Smooth muscle cell (in vitro differentiated cells): ENCODE results near the gene SH3RF3. TPM values are rescaled to one million over a fixed set of nuclear protein-coding genes. Genes with fewer than 3 reads are reported as not detected.

Source experiments
- DNase-seq: peaks from one replicate; lab custom pipeline; 2025; ENCODE audit not compliant: unreplicated experiment; lab: John Stamatoyannopoulos, UW
- H2AFZ ChIP-seq: fragments of 200-600 bp; sonication (generic); 2 replicates; pipeline ENCODE4 v1.6.0; 2016; ENCODE audit warnings: antibody characterized with exemption, low read depth, mild to moderate bottlenecking
- H3F3A ChIP-seq: fragments of 200-600 bp; sonication (generic); 2 replicates; pipeline ENCODE4 v1.6.0; 2017; ENCODE audit warnings: antibody characterized with exemption, low read depth
- H3K27ac ChIP-seq: fragments of 200-600 bp; sonication (generic); 2 replicates; pipeline ENCODE4 v1.5.1; 2016; ENCODE audit warnings: low read depth, mild to moderate bottlenecking
- H3K27me3 ChIP-seq: fragments of 200-600 bp; sonication (generic); 2 replicates; pipeline ENCODE4 v1.6.1; 2016; ENCODE audit warnings: low read depth, mild to moderate bottlenecking
- H3K36me3 ChIP-seq: fragments of 200-600 bp; sonication (generic); 2 replicates; pipeline ENCODE4 v1.5.1; 2016; ENCODE audit warnings: low read depth
- H3K4me1 ChIP-seq: fragments of 200-600 bp; sonication (generic); 2 replicates; pipeline ENCODE4 v1.5.1; 2016; ENCODE audit warnings: low read depth
- H3K4me2 ChIP-seq: fragments of 200-600 bp; sonication (generic); 2 replicates; pipeline ENCODE4 v1.6.0; 2016; ENCODE audit warnings: mild to moderate bottlenecking
- H3K4me3 ChIP-seq: fragments of 200-600 bp; sonication (generic); 2 replicates; pipeline ENCODE4 v1.5.1; 2016; ENCODE audit warnings: mild to moderate bottlenecking
- H3K79me2 ChIP-seq: fragments of 200-600 bp; sonication (generic); 2 replicates; pipeline ENCODE4 v1.6.0; 2016; ENCODE audit warnings: low read depth, mild to moderate bottlenecking
- H3K9ac ChIP-seq: fragments of 200-600 bp; sonication (generic); 2 replicates; pipeline ENCODE4 v1.6.0; 2016; ENCODE audit warnings: low read depth
- H3K9me3 ChIP-seq: fragments of 200-600 bp; sonication (generic); replicated peaks from 2 replicates; pipeline ENCODE4 v1.5.1; 2016; ENCODE audit warnings: low read depth
- H4K20me1 ChIP-seq: fragments of 200-600 bp; sonication (generic); 2 replicates; pipeline ENCODE4 v1.6.0; 2016; ENCODE audit warnings: low read depth
- CTCF ChIP-seq: fragments of 200-600 bp; sonication (generic); IDR thresholded peaks from 2 replicates; pipeline ENCODE4 v1.5.1; 2017; ENCODE audit warnings: borderline replicate concordance, mild to moderate bottlenecking, antibody characterized with exemption; ENCODE audit not compliant: insufficient read depth, poor library complexity, severe bottlenecking
- WGBS: methylation state at CpG from one replicate; pipeline ENCODE4 v1.1.7; 2016; ENCODE audit warnings: low lambda C conversion rate; 5-methylcytosine and 5-hydroxymethylcytosine counted together
- polyA plus RNA-seq: library from polyadenylated mRNA; unstranded; fragments of >200 nt; fragmentation: Nextera tagmentation; extraction: Ambion mirVana; gene quantifications from 2 replicates; pipeline ENCODE4 v1.2.1, GENCODE V29; 2016
- total RNA-seq: library from RNA; depleted of rRNA; stranded (reverse); fragments of >200 nt; gene quantifications from 2 replicates; pipeline ENCODE4 v1.2.3, GENCODE V29; 2014

SH3RF3 gene
- total and polyA plus RNA-seq, 2 experiments from 2014 or later: 6.6 to 11.8 TPM

DNA sequence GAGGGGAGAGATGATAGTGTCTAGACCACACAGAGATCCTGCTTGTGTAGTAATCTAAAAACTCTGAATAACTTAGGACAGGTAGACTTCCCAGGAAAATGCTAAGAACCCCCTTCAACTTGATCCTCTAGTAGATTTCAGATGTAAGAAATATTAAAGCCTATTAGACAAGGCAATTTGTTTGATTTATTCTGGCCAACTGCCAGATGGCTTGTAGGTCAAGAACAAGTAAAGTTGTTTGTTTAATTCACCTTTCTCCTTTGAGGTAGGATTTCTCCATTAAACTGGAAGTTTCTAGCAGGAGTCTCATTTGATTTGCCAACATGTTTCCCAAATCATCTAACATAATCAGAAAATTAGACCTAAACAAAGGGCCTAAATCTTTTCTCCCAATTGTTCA lies 48.6 kb downstream of the SH3RF3 start:
- no peaks in the 10 kb centered on the region for H3K27me3 ChIP-seq
- no peak for DNase-seq
- H2AFZ ChIP-seq: no peak overlapping the region
- TF ChIP-seq CTCF: no peak
- no peak overlapping the region for H3K4me3 ChIP-seq
- H3K36me3 ChIP-seq: no peaks in the 10 kb centered on the region
- H4K20me1 ChIP-seq: no peaks in the 10 kb centered on the region
- no peak overlapping the region for H3K27ac ChIP-seq
- H3K4me1 ChIP-seq: peaks cover 21% of the 10 kb centered on the region
- peaks cover 17% of the 10 kb centered on the region for H3F3A ChIP-seq
- peaks cover 64% of the 10 kb centered on the region for H3K79me2 ChIP-seq
- H3K9me3 ChIP-seq: no peaks in the 10 kb centered on the region
- H3K9ac ChIP-seq: no peak overlapping the region
- H3K4me2 ChIP-seq: no peak overlapping the region

DNA sequence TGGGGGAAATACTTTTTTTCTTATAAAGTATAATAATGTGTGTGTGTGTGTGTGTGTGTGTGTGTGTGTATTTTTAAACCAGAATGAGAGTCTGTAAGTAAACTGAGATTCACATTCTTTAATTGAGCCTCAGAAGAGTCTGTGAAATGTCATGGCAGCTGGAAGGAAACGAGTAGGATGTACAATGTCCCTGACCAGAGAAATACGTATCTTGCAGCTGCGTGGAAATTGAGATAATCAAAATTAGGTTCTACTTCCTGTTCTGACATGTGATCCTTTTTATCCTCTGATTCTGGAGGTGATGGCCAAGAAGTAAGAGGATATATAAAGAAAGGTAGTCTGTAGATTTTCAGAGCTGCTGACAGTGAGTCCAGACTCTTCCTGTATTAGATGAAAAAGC lies 50.0 kb downstream of the SH3RF3 start:
- H3K36me3 ChIP-seq: no peaks in the 10 kb centered on the region
- H4K20me1 ChIP-seq: no peaks in the 10 kb centered on the region
- peak overlapping the region; percentile 10 for H3K27ac ChIP-seq
- no peak for TF ChIP-seq CTCF
- DNase-seq: no peak
- H3K9me3 ChIP-seq: no peaks in the 10 kb centered on the region
- no peaks in the 10 kb centered on the region for H3K27me3 ChIP-seq
- H2AFZ ChIP-seq: no peak overlapping the region
- peaks cover 14% of the 10 kb centered on the region for H3F3A ChIP-seq
- WGBS: 35% methylated on average over 3 of the region's 3 CpGs
- peaks cover 13% of the 10 kb centered on the region for H3K4me1 ChIP-seq
- H3K4me3 ChIP-seq: no peak overlapping the region
- peaks cover 73% of the 10 kb centered on the region for H3K79me2 ChIP-seq
- H3K4me2 ChIP-seq: no peak overlapping the region
- no peak overlapping the region for H3K9ac ChIP-seq

GRCh38 chr2:109180786-109181185 lies 51.8 kb downstream of the SH3RF3 start:
- H3K27me3 ChIP-seq: no peaks in the 10 kb centered on the region
- no peak overlapping the region for H3K9ac ChIP-seq
- no peaks in the 10 kb centered on the region for H3K9me3 ChIP-seq
- no peak for DNase-seq
- no peak overlapping the region for H3K27ac ChIP-seq
- no peaks in the 10 kb centered on the region for H3F3A ChIP-seq
- WGBS: 53% methylated on average over 3 of the region's 3 CpGs
- no peak for TF ChIP-seq CTCF
- no peak overlapping the region for H2AFZ ChIP-seq
- peaks cover 9% of the 10 kb centered on the region for H3K4me1 ChIP-seq
- no peaks in the 10 kb centered on the region for H3K36me3 ChIP-seq
- H3K4me3 ChIP-seq: no peak overlapping the region
- H3K4me2 ChIP-seq: no peak overlapping the region
- H3K79me2 ChIP-seq: peaks cover 62% of the 10 kb centered on the region
- peaks cover 6% of the 10 kb centered on the region for H4K20me1 ChIP-seq

GRCh38 chr2:109182426-109182825 lies 53.4 kb downstream of the SH3RF3 start:
- 97% methylated on average over 2 of the region's 2 CpGs for WGBS
- Histone ChIP-seq H3K79me2 (peaks cover 45% of the 10 kb centered on the region), H3F3A (no peaks in the 10 kb centered on the region), H2AFZ (no peak overlapping the region), H3K27me3 (no peaks in the 10 kb centered on the region), H3K9me3 (no peaks in the 10 kb centered on the region), H3K4me3 (no peak overlapping the region), H3K9ac (no peak overlapping the region), H3K4me2 (no peak overlapping the region), H3K4me1 (peaks cover 2% of the 10 kb centered on the region), H3K36me3 (no peaks in the 10 kb centered on the region), H3K27ac (no peak overlapping the region), H4K20me1 (peaks cover 17% of the 10 kb centered on the region)
- TF ChIP-seq CTCF: no peak
- no peak for DNase-seq
